GM19397 (cell line): Measurements from ENCODE around the gene C3orf20.
"Not testable (repeated sequence)": the region's sequence is repeated elsewhere in the genome, so short reads cannot be mapped to it uniquely, and the experiment has no call there.

Experiments used
- ATAC-seq: cut with Tn5 transposase; IDR thresholded peaks from one replicate; pipeline ENCODE4 v1.9.1; 2021; ENCODE audit warnings: mild to moderate bottlenecking, moderate library complexity; ENCODE audit not compliant: unreplicated experiment

C3orf20 gene

GRCh38 chr3:14793858-14794234 lies 118.9 kb downstream of the C3orf20 start:
- no peak for ATAC-seq

DNA sequence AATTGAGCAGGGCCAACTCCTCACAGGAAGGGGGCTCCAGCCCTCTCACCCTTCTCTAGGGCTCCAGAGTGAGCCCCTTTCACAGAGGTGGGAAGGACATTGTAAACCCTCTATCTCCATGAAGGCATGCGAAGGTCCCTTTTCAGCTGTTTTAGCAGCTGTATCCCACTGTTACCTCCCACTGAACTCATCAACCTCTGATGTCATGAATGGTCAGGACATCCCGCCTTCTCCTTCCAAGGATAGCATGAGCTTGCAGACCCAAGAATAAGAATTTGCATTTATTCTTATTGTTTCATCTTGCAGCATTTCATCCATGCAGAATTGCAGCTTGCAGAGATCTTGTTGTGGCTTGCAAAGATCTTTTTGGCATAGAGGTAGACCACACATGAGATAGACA lies 119.5 kb downstream of the C3orf20 start:
- ATAC-seq: no peak

DNA sequence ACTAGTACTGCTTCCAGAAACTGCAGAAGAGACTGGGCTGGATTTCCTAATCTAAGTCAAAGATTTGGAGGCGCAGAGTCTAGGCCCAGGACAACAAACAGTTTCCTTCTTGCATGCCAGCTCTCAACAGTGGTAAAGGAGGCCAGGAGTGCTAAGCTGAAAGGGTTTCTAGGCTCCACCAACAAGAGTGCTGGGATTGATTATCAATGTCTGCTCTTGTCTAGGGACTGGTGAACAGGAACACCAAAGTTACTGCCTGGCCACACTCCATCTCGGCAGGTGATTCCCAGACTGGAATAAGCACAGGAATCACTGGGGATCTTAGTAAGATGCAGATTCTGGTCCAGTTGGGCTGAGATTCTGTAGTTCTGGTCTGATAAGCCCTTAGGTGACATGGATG lies 121.1 kb downstream of the C3orf20 start:
- no peak for ATAC-seq

DNA sequence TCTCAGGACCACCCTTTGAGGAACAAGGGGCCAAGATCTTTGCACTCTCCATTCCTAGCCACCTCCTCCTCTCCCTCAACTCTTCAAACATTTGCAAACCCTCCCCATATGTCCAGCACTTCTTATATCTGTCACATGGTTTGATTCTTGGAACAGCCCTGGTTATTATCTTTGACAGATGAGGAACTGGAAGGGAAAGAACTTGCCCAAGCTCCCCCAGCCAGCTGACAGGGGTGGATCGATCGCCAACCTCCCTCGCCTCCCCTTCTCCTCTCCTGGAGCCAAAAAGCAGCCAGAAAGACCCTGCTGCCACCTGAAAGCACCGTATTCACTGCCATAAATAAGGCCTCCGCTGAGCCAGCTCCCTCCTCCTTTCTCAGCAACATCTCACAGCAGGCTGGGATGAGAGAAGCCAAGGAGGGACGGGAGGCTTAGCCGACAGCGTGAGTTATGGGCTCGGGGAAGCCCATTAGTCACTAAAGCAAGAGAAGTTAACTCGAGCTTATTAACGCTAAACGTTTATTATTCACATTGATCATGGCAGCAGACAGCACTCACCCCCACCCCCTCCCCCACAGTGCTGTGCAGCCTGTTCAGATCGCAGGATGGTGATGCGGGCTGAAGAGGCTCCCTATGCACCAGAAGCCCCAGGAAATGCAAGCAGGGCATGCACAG lies 121.6 kb downstream of the C3orf20 start:
- no peak for ATAC-seq

GRCh38 chr3:14797731-14798130 lies 122.8 kb downstream of the C3orf20 start:
- no peak for ATAC-seq

GRCh38 chr3:14798231-14798630 lies 123.3 kb downstream of the C3orf20 start:
- ATAC-seq: no peak

DNA sequence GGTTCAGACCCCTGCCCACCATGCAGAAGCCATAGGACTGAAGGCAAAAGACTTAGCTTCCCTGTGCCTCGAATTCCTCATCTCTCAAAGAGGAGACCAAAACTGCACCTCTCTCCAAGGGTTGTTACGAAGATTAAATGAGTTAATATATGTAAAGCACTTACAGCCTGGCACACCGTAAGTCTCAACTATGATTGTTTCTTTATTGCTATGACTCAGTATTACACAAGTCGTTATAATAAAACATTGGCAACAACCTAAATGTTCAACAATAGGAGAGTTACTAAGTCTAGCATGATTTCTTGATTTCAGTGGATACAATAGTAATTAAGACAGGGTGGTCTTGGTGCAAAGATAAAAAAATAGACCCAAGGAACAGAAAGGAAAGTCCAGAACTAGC lies 124.2 kb downstream of the C3orf20 start:
- ATAC-seq: no peak

DNA sequence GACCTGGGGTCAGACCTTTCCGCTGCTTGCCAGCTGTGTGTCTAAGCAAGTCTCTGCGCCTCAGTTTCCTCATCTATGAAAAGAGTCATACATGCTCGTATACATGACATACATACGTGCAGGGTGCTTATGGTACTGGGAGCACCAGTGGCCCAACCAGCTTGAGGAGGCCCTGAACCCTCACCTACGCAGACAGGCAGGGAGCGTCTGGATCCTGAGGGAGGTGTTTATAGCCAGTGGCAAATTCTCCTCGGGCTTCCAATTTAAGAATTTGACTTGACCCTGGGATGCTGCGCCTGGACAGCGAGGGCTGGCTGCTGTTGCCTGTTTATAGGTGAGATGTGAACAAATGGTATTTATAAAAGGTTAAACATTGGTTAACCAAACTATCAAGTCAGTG lies 126.1 kb downstream of the C3orf20 start:
- no peak for ATAC-seq

DNA sequence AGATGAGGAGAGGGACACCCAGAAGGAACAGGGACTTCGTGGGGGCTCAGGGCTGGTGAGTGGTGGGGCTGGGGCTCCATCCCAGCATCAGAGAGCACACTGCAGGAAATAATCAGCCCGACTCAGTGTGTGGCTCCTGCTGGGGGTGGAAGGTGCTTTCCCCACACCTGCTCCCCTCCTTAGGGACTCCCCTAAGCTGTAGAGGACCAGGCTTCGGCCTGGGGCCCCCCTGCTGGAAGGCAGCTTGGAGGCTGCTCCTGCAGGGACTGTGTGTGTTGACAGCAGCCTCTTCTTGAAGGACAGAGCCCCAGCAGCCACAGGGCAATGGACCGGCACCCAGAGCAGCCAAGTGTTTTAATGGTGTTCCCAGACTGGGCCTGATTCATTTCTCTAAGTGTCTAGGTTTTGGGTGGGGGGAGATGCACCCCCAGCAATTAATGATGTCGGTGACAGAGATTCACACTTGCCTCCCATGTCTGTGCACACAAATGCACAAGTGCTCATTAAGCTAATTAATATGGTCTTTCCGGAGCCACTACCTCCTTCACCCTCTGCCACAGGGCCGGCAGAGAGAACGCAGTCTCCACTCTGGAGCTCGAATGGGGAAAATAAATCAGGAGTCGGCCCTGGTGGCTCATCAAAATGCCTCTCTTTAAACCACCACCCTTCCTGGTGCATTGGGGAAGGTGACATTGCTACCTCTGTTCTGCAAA lies 126.9 kb downstream of the C3orf20 start:
- no peak for ATAC-seq

DNA sequence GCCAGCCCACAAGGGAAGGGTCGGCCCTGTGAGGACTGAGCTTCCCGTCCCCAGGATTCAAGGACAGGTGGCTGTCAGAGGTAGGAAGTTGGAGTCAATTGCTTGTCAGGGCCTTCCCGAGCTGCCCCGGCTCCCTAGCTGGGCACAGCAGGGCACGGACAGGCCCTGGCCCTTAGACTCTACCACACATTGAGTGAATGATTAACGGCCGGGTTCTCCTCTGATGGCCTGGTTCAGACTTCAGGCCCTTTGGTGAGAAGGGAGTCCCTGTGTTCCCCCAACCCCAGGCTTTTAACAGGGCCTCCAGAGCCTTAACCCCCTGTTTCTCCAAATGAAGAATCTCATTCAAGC lies 127.4 kb downstream of the C3orf20 start:
- ATAC-seq: no peak

- ATAC-seq: no peak
Measured at GRCh38 chr3:14803101-14803980, 128.4 kb downstream of the C3orf20 start.

- no peak for ATAC-seq
Measured at GRCh38 chr3:14803981-14804834, 129.3 kb downstream of the C3orf20 start.

- no peak for ATAC-seq
Measured at GRCh38 chr3:14804835-14805780, 130.2 kb downstream of the C3orf20 start.

- ATAC-seq: no peak
Measured at GRCh38 chr3:14805961-14806537, 131.1 kb downstream of the C3orf20 start.

GRCh38 chr3:14806641-14807263 lies 131.8 kb downstream of the C3orf20 start:
- ATAC-seq: no peak

- ATAC-seq: no peak
Measured at GRCh38 chr3:14808025-14808424, 133.1 kb downstream of the C3orf20 start.

GRCh38 chr3:14808502-14809266 lies 133.7 kb downstream of the C3orf20 start:
- ATAC-seq: no peak

DNA sequence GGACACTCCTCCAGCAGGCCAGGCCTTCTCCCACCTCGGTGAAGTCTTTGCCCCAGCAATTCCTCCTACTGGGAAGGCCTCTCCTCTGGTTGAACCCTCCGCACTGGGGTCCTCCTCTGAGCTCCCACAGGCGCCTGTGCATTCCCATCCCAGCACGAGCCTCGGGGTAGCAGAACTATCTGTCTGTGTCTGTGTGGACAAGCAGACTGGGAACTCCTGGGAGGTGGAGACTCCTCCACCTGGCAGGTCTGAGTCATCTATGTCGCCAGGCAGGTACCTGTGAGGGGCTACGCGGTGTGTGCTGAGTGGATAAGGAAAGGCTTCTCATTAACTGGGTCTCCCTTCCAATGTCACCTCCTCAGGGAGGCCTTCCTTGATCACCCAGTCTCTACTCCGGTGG lies 134.7 kb downstream of the C3orf20 start:
- not testable (repeated sequence) for ATAC-seq
